Medulla oblongata (tissue), 1 donor: Measurements from ENCODE around the gene CCDC34.
"Not testable (repeated sequence)": the region's sequence is repeated elsewhere in the genome, so short reads cannot be mapped to it uniquely, and the experiment has no call there.

Experiments
- DNase-seq: peaks from one replicate; pipeline ENCODE4 v3.0.0-alpha.2; 2015; ENCODE audit errors: extremely low spot score

CCDC34 gene

GRCh38 chr11:27321340-27321739, 41.7 kb downstream of the CCDC34 start:
- not testable (repeated sequence) for DNase-seq

- DNase-seq, result no peak
These were observed 43.9 kb downstream of the CCDC34 start for GRCh38 chr11:27319072-27319471.

- DNase-seq, result no peak
These were observed 45.3 kb downstream of the CCDC34 start for GRCh38 chr11:27317751-27318150.

GRCh38 chr11:27315836-27316235, 47.2 kb downstream of the CCDC34 start:
- DNase-seq, result no peak

GRCh38 chr11:27313157-27313821, 49.7 kb downstream of the CCDC34 start:
- DNase-seq, result no peak

DNA sequence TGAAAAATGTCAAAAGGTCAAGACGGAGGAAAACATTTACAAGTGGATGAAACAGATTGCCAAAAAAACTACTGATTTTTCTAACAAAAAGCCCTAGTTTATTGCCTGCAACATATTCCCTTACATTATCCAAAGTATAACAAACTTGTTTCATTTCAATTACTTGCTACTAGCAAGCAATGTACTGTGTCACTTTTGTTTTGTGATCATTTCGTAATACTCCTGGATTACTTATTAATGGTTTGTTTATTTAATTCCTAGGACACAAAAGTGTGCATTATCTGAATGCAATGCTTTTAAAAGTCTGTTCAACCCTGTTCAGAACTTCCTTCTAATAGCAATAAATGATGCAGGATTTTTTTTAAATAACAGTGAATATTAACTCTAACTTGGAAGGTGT, 50.9 kb downstream of the CCDC34 start:
- DNase-seq, result no peak

DNA sequence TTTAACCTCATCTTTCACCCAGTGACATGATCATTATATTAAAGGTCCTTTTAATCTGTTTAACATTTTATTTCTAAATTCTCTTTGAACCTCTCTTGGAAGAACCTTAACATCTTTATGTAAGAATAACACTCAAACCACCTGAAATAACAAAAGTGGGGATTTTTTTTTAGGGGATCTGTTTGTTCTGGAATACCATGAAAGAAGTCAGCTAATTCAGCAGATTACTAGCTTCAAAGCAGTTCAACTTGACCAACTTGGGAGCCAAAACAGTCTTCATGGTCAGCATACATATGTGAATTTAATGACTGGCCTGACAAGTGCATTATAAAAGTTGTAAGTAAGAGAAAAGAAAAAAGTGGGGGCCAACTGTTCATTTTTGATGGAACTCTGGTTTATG, 52.3 kb downstream of the CCDC34 start:
- no peak for DNase-seq

- no peak for DNase-seq
These were observed 52.8 kb downstream of the CCDC34 start for GRCh38 chr11:27310182-27310581.

DNA sequence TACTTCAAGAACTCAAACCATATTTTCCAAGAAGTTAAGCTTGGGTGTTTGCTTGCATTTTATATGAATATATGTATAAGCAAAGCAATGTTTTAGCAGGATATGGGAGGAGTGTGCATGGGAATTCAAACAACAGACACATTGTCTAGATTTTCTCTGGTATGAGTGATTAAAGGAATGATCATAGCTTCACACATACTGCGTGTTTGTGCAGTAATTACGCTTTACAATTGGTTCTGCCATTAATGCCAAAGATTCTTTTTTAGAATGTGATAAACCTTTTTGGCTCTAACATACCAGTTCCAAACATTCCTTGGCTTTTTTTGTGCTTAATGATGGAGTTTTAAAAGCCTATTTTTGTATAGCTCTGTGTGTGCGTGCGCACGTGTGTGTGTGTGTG, 54.0 kb downstream of the CCDC34 start:
- no peak for DNase-seq

- no peak for DNase-seq
These were observed 55.8 kb downstream of the CCDC34 start for GRCh38 chr11:27307232-27307631.

DNA sequence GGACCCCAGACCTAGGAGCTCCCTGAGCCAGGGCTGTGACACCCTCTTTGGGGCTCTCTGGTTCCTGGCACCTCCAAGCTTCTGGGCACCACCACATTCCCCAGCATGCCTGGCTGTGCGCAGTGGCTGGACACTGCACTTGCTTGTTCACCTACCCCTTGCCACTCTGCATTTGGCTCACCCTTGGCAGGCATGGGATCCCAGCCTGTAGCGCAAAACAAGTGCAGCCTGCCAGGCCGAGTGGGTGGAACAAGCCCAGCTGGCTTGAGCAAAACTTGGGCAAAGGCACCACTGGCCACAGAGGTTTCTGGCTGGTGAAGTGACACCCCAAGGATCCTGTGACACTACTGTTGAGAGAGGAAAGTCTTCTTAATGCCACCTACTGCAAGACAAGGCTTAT, 57.3 kb downstream of the CCDC34 start:
- DNase-seq, result no peak

DNA sequence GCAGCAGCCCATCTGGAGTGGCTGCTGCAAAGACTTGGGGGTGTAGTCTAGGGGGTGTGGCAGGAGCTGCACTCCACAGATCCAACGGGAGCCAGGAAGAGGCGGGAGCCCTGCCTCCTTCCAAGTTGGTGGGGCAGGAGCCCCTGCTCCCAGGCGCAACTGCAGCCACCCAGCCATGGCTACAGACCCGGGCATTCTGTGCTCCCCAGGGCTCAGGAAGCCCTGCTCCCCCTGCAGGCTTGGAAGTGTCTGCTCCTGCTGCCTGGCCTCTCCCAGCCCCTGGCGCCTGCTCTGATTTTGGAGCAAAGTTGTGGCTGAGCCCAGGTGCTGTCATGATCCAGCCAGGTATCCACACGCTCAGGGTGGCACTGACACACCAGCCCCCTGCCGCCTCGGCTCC, 58.5 kb downstream of the CCDC34 start:
- no peak for DNase-seq

- no peak for DNase-seq
These were observed 59.1 kb downstream of the CCDC34 start for GRCh38 chr11:27303903-27304302.

- no peak for DNase-seq
These were observed 62.0 kb downstream of the CCDC34 start for GRCh38 chr11:27300974-27301373.

DNA sequence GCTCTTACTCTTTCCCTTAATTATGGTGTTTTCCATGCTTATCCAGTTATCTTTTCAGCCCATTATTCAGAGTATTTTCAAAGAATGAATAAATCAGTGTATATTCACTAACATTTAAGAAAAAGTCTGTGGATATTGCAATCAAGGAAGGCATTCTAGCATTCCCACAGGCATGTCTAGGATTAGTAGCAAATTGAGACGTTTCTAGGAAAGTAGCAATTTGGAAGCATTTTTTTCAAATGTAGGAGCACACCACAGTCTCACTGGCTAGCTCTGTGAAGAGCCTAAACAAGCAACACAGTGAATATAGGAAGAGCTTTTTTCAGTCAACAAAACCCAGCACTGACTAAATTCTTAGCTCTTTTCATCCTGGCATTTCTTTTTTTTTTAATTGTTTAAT, 65.4 kb downstream of the CCDC34 start:
- DNase-seq, result no peak

DNA sequence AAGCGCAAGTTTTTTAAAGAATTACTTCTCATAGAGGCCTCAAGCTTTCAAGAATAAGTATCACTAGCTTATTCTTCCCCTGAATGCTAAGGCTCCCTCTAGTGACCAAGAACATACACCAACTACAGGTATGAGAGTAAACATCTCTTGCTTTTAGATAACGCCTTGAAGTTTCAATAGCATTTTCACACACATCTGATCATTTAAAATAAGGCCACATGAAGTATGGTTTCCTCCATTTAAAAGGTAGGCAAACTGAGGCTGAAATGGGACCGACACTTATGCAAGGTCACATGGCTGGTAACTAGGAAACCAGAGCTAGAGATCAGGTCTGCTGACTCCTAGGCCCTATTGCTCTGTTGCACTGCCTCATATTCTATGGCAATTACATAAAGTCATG, 66.5 kb downstream of the CCDC34 start:
- peak; percentile 49 for DNase-seq

DNA sequence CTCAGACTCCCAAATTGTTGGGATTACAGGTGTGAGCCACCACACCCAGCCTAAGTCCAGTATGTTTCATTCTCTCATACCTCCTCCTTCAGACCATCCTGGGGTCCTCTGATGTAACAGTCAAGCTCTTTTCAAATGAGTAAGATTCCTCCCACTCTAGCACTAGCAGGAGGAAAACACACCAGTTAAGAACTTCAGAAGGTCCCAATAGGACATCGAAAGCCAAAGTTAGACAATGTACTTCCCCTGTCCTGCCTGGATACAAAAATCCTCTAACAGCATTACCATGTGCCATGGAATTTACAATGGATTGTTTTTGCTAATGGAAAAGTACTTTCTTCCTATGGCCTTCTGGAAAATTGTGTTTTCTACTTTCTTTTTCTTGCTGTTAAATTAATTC, 67.1 kb downstream of the CCDC34 start:
- DNase-seq, result no peak

- DNase-seq, result no peak
These were observed 68.4 kb downstream of the CCDC34 start for GRCh38 chr11:27294654-27295053.

- no peak for DNase-seq
These were observed 69.2 kb downstream of the CCDC34 start for GRCh38 chr11:27293515-27294417.

- DNase-seq, result no peak
These were observed 70.4 kb downstream of the CCDC34 start for GRCh38 chr11:27292637-27293010.

DNA sequence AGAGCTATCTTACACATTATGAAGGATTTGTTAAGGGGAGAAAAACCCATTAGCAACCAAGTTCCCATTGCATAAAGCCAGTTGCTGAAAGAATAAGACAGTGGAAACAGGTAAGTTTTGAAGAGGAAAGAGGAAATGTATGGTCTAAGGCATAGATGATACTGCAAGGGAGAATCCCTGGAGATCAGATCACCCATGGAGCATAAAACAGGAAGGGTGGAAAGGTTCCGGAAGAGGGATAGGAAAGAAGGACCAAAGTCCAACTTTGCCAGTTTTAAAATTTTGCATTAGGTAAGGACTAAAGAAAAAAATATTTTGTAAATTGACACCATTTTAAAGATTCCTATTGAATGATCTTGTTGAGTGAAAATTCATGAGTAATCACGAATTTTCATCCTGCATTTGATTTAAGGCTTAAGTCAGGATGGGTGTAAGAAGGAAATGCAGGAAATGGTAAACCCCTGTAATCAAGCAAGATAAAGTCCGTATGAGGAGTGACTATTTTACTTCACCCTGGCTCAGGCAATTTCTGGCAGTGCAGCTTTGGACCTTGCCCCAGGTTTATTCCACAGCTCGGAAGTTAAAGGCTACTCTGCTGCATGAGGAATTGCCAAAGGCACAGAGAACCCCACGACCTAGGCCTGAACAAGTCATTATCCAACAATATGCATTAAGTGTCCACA, 70.9 kb downstream of the CCDC34 start:
- no peak for DNase-seq

GRCh38 chr11:27291302-27291889, 71.6 kb downstream of the CCDC34 start:
- no peak for DNase-seq
